ENCODE data around the gene TUBA3E. TPM values are rescaled to one million over a fixed set of nuclear protein-coding genes. Genes with fewer than 3 reads are reported as not detected.

The TUBA3E gene
- total and polyA plus RNA-seq, 2 of the 13 experiments (the other 11 are each of a cell fraction or from before 2014, with no cell fraction given), result not detected

DNA sequence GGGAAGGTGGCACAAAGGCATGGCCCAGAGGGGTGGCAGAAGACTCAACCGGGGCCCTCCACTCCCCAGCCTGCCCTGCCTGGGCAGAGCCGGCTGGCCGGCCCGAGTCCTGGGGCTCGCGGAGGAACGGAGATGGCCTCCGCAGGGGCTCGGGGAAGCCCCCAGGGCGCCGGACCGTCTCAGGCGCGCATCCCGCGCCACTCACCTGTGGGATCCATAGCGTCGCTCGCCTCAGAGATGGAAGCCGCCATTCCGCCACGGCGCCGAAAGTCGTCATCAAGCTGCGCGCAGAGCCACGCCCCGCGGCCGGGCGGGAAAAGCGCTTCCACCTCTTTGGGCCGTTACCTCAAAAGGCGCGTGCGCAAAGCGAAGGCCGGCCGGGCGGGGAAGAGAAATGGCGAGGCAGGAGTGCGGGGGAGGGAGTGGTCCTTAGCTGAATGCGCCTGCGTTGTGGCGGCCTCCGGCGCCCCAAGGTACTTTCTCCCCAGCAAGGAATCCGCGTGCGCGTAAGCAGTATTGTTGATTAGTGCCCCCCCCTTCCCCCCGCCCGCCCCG, 16.8 kb downstream of the TUBA3E start, which contains the start of gene SMPD4 (continued):
- TF ChIP-seq, protein P1, sequence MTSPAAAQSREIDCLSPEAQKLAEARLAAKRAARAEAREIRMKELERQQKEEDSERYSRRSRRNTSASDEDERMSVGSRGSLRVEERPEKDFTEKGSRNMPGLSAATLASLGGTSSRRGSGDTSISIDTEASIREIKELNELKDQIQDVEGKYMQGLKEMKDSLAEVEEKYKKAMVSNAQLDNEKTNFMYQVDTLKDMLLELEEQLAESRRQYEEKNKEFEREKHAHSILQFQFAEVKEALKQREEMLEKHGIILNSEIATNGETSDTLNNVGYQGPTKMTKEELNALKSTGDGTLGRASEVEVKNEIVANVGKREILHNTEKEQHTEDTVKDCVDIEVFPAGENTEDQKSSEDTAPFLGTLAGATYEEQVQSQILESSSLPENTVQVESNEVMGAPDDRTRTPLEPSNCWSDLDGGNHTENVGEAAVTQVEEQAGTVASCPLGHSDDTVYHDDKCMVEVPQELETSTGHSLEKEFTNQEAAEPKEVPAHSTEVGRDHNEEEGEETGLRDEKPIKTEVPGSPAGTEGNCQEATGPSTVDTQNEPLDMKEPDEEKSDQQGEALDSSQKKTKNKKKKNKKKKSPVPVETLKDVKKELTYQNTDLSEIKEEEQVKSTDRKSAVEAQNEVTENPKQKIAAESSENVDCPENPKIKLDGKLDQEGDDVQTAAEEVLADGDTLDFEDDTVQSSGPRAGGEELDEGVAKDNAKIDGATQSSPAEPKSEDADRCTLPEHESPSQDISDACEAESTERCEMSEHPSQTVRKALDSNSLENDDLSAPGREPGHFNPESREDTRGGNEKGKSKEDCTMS (CRISPR knock-in tag; conservative IDR thresholded peaks at IDR 0.05), result no peak
- TF ChIP-seq ZNF747 (CRISPR knock-in tag; IDR thresholded peaks at IDR 0.05; ENCODE audit: borderline replicate concordance) (peak; percentile 84), MBD4 (IDR thresholded peaks at IDR 0.05; ENCODE audit: borderline replicate concordance, low read length) (no peak), KLF9 (CRISPR knock-in tag; IDR thresholded peaks at IDR 0.05; ENCODE audit: low read depth) (no peak; the same call in 1 of the 2 replicates), TBP (CRISPR knock-in tag; IDR thresholded peaks at IDR 0.05) (no peak), ZNF430 (CRISPR knock-in tag; IDR thresholded peaks at IDR 0.05) (0 out of 2 replicates have a peak, but pooled peaks have one; percentile 33), ZFX (CRISPR knock-in tag; IDR thresholded peaks at IDR 0.05; ENCODE audit: low read depth) (peak; percentile 64), PRMT3 (CRISPR knock-in tag; IDR thresholded peaks at IDR 0.05; ENCODE audit: borderline replicate concordance, low read depth) (no peak), TARDBP (CRISPR knock-in tag; IDR thresholded peaks at IDR 0.05) (peak; percentile 88), GABPA (IDR thresholded peaks at IDR 0.05; ENCODE audit: low read depth, low read length) (no peak), GABPA (CRISPR knock-in tag; IDR thresholded peaks at IDR 0.05; ENCODE audit: low read depth) (peak; percentile 70), ZNF670 (CRISPR knock-in tag; IDR thresholded peaks at IDR 0.05; ENCODE audit: borderline replicate concordance) (no peak), ZNF350 (CRISPR knock-in tag; IDR thresholded peaks at IDR 0.05; ENCODE audit: borderline replicate concordance, low read depth) (peak; percentile 92), ZNF530 (CRISPR knock-in tag; IDR thresholded peaks at IDR 0.05; ENCODE audit: low read depth) (no peak), RFX5 (IDR thresholded peaks at IDR 0.05; ENCODE audit: low read depth, low read length) (no peak), ZFP37 (CRISPR knock-in tag; IDR thresholded peaks at IDR 0.05; ENCODE audit: borderline replicate concordance) (0 out of 2 replicates have a peak, but pooled peaks have one; percentile 18), CENPT (CRISPR knock-in tag; IDR thresholded peaks at IDR 0.05; ENCODE audit: low read depth) (no peak), KAT8 (CRISPR knock-in tag; IDR thresholded peaks at IDR 0.05) (peak; percentile 98)
- TF ChIP-seq, protein P2, sequence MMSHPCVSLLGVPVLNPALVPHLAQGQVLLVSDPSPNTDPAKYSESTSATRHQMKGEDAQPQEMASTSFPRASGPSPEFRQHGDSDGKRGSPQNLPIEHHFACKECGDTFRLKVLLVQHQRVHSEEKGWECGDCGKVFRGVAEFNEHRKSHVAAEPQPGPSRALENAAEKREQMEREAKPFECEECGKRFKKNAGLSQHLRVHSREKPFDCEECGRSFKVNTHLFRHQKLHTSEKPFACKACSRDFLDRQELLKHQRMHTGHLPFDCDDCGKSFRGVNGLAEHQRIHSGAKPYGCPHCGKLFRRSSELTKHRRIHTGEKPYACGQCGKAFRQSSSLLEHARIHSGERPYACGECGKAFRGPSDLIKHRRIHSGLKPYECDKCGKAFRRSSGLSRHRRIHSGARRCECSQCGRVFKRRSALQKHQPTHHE (CRISPR knock-in tag; IDR thresholded peaks at IDR 0.05; ENCODE audit: borderline replicate concordance), result no peak
- TF ChIP-seq, protein P3, sequence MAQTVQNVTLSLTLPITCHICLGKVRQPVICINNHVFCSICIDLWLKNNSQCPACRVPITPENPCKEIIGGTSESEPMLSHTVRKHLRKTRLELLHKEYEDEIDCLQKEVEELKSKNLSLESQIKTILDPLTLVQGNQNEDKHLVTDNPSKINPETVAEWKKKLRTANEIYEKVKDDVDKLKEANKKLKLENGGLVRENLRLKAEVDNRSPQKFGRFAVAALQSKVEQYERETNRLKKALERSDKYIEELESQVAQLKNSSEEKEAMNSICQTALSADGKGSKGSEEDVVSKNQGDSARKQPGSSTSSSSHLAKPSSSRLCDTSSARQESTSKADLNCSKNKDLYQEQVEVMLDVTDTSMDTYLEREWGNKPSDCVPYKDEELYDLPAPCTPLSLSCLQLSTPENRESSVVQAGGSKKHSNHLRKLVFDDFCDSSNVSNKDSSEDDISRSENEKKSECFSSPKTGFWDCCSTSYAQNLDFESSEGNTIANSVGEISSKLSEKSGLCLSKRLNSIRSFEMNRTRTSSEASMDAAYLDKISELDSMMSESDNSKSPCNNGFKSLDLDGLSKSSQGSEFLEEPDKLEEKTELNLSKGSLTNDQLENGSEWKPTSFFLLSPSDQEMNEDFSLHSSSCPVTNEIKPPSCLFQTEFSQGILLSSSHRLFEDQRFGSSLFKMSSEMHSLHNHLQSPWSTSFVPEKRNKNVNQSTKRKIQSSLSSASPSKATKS (CRISPR knock-in tag; IDR thresholded peaks at IDR 0.05), result no peak
- TF ChIP-seq, protein P4, sequence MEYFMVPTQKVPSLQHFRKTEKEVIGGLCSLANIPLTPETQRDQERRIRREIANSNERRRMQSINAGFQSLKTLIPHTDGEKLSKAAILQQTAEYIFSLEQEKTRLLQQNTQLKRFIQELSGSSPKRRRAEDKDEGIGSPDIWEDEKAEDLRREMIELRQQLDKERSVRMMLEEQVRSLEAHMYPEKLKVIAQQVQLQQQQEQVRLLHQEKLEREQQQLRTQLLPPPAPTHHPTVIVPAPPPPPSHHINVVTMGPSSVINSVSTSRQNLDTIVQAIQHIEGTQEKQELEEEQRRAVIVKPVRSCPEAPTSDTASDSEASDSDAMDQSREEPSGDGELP (IDR thresholded peaks at IDR 0.05; ENCODE audit: borderline replicate concordance, low read depth), result peak; percentile 12; the same call in 1 of the 2 replicates
- TF ChIP-seq, protein P5, sequence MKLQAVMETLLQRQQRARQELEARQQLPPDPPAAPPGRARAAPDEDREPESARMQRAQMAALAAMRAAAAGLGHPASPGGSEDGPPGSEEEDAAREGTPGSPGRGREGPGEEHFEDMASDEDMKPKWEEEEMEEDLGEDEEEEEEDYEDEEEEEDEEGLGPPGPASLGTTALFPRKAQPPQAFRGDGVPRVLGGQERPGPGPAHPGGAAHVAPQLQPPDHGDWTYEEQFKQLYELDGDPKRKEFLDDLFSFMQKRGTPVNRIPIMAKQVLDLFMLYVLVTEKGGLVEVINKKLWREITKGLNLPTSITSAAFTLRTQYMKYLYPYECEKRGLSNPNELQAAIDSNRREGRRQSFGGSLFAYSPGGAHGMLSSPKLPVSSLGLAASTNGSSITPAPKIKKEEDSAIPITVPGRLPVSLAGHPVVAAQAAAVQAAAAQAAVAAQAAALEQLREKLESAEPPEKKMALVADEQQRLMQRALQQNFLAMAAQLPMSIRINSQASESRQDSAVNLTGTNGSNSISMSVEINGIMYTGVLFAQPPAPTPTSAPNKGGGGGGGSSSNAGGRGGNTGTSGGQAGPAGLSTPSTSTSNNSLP (IDR thresholded peaks at IDR 0.05; ENCODE audit: low read depth, low read length), result no peak

Data from HepG2 (cell line).